ENCODE measurements around the gene PRIM2.
"Not testable (repeated sequence)": the region's sequence is repeated elsewhere in the genome, so short reads cannot be mapped to it uniquely, and the experiment has no call there.

Gene PRIM2

DNA sequence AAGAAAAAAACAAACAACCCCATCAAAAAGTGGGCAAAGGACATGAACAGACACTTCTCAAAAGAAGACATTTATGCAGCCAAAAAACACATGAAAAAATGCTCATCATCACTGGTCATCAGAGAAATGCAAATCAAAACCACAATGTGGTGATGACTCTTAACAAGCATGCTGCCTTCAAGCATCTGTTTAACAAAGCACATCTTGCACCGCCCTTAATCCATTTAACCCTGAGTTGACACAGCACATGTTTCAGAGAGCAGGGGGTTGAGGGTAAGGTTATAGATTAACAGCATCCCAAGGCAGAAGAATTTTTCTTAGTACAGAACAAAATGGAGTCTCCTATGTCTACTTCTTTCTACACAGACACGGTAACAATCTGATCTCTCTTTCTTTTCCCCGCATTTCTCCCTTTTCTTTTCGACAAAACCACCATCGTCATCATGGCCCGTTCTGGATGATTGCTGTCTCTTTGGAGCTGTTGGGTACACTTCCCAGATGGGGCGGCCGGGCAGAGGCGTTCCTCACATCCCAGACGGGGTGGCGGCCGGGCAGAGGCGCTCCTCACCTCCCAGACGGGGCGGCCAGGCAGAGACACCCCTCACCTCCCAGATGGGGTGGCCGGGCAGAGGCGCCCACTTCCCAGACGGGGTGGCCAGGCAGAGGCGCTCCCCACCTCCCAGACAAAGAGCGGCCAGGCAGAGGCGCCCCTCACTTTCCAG lies 7.2 kb upstream of the PRIM2 start:
- not testable (repeated sequence) for DNase-seq

DNA sequence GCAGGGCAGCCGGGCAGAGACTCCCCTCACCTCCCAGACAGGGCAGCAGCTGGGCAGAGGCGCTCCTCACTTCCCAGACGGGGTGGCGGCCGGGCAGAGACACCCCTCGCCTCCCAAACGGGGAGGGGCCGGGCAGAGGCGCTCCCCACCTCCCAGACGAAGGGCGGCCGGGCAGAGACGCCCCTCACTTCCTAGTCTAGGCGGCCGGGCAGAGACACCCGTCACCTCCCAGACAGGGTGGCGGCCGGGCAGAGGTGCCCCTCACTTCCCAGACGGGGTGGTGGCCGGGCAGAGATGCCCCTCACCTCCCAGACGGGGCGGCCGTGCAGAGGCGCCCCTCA lies 6.6 kb upstream of the PRIM2 start:
- no peak for DNase-seq

DNA sequence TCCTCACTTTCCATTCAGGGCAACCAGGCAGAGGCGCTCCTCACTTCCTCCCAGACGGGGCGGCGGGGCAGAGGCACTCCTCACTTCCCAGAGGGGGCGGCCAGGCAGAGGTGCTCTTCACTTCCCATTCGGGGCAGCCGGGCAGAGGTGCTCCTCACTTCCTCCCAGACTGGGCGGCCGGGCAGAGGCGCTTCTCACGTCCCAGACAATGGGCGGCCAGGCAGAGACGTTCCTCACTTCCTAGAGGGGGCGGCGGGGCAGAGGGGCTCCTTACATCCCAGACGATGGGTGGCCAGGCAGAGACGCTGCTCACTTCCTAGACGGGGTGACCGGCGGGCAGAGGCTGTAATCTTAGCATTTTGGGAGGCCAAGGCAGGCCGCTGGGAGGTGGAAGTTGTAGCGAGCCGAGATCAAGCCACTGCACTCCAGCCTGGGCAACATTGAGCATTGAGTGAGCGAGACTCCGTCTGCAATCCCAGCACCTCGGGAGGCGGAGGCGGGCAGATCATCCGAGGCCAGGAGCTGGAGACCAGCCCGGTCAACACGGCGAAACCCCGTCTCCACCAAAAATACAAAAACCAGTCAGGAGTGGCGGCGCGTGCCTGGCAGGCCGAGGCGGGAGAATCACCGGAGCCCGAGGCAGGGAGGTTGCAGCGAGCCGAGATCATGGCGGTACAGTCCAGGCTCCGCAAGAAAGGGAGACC lies 6.0 kb upstream of the PRIM2 start:
- DNase-seq, result not testable (repeated sequence)

DNA sequence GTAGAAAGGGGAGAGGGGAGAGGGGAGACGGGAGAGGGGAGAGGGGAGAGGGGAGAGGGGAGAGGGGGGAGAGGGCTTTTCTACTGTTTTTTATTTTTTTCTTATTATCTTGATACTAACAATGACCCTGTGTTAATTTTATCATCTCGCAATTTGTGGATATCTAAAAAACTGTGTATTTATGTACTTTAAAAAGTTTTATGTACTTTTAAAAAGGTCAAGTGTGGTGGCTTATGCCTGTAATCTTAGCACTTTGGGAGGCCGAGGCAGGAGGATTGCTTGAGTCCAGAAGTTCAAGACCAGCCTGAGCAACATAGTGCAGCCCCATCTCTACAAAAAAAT lies 5.5 kb upstream of the PRIM2 start:
- no peak for DNase-seq

DNA sequence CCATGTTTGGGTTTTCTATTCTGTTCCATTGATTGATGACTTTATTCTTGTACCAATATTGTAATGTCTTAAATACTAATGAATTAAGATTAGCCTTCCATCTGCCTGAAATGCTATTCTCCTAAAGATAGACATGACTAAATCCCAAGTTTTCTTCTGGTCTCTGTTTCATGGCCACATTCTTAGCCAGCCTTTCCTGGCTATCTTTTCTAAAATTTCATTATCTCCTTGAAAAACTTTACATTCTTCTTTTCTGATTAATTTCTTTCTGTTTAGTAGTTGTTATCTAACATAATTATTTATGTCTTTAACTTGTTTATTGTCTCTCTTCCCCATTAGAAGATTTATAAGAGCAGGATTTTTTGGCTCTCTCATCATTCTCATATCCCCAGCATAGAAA lies 4.4 kb upstream of the PRIM2 start:
- no peak for DNase-seq

DNA sequence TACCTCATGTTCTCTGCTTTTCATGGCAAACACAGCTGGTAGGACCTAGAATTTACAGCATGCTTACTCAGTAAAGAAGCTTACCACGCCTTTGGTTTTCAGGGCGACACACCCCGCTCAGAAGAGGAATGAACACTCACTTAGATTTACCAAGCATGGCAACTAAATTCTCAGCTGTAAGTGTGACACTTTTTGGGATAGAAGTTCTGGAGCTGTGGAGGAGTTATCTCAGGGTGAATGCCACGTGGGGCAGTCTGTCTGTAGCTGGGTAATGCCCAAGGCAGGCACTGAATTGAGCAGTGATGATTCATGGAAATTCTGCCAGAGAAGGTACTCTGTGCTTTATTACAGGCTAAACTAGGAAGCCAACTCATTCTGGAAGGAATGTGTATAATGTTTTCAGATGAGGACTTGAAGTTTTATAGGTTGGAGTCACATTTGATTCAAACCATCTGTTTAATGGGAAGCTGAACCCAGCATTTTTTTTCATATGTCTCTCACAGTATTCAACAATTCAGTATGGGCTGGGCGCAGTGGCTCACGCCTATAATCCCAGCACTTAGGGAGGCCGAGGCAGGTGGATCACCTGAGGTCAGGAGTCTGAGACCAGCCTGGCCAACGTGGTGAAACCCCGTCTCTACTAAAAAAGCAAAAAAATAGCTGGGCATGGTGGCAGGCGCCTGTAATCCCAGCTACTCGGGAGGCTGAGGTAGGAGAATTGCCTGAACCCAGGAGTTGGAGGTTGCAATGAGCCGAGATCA lies 3.5 kb upstream of the PRIM2 start:
- DNase-seq, result no peak

DNA sequence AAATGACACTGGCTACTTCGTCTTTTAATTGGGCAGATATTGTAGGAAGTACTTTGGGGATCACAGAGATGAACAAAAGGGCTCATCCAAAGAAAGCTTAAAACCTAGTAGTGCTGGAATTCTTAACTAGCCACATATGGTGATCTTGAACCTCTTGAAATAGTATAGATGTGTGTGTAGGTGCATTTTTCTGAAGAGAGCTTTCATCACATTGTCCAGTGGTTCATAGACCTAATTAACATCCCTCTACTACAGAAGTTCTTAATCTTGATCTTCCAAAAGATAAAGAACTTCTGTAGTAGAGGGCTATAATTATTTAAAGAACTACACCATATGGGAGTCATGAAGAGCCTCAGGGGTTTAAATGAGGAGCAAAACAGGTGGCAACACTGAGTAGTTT lies 2.3 kb upstream of the PRIM2 start:
- no peak for DNase-seq

DNA sequence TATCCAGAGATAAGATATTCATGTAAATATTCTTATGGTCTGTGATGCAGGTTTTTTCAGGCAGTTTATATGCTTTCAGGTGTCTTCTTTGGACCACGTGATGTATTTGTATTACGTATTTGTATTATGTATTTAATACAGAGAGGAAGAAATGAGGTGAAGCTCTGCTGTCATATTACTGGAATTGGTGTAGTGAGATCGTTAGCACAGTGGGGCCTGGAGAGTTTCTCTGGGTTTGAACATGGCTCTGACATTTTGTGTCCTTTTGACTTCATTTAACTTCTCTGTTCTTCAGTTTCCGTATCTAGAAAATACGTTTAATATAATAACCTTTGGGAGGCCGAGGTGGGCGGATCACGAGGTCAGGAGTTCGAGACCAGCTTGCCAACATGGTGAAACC lies 1.6 kb upstream of the PRIM2 start:
- DNase-seq, result no peak

DNA sequence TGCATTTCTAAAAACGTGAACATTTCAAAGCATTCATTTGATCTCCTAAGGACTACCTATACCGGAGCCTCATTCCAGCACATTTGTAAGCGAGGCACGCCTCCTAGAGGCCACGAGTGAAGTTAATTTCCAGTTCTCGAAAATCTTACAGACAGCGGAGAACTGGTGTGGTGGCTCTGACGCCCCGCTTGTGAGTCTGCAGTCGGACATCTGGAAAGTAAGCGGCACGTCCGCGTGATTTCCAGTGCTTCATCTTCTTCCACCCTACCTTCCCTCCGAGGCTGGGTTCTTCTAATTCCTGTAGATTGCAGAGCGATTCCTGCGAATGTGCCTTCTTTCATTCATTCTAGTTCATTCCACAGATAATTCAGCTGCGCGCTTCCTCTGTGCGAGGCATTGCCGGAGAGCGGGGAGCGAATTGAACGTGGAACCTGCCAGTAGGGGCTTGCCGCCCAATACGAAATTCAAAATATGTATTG lies 810 bp upstream of the PRIM2 start:
- peak; percentile 92 for DNase-seq

DNA sequence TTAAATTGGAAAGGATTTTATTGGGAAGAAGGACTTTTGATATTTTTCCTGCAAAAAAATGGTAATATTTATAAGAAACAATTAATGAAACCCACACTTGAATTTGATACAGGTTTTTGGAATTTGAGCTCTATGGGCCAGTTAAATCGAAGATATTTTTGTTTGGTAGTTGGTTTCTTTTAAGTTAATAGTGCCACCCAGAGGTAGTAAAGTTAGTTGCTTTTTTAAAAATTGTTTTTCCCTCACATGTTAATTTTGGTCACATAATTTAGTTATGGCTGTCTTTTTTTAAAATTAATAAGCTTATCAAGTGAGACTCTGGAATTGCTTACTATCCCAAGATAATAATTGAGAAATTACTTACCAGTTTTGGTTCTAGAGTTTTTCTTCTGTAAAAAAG lies 7.1 kb downstream of the PRIM2 start:
- no peak for DNase-seq

DNA sequence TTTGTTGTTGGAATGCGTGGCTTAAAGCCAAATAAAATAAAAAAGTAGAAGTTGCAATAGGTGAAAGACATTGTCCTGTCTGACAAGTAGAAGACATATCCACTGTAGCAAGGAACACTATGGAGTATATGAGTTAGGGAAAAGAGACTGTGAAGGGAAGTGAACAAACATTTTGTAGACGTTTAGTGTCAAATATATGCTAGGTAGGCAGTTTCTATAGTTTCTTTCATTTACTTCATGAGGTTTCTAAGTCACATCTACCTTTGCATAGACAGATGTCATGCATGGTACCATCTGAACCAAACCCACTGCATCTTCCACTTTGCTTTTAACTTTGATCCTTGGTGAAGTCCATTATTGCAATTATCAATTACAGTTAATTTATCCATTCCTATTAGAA lies 9.9 kb downstream of the PRIM2 start:
- DNase-seq, result no peak

DNA sequence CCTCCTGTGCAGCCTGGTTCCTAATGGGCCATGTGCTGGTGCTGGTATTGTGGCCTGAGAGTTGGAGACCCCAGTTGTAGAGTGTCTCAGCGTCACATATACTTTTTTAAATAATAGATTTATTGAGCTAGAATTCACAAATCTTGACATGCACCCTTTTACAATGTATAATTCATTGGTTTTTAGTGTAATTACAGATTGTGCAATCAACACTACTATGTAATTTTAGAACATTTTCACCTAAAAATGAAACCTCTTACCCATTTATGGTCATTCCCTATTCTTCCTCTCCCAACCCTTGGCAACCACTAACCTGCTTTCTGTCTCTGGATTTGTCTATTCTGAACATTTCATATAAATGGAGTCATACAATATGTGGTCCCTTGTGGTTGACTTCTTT lies 10.6 kb downstream of the PRIM2 start:
- DNase-seq, result no peak

DNA sequence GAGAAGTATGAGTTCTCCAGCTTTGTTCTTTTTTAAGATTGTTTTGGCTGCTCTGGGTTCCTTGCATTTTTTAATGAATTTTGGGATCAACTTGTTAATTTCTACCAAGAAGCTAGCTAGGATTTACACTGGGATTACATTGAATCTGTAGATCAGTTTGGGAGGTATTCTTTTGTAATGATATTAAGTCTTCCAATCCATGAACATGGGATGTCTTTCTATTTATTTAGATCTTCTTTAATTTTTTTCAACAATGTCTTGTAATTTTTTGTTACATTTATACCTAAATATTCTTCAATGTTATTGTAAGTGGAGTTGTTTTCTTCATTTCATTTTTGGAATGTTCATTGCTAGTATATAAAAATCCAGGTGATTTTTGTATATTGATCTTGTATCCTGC lies 12.5 kb downstream of the PRIM2 start:
- DNase-seq, result no peak

DNA sequence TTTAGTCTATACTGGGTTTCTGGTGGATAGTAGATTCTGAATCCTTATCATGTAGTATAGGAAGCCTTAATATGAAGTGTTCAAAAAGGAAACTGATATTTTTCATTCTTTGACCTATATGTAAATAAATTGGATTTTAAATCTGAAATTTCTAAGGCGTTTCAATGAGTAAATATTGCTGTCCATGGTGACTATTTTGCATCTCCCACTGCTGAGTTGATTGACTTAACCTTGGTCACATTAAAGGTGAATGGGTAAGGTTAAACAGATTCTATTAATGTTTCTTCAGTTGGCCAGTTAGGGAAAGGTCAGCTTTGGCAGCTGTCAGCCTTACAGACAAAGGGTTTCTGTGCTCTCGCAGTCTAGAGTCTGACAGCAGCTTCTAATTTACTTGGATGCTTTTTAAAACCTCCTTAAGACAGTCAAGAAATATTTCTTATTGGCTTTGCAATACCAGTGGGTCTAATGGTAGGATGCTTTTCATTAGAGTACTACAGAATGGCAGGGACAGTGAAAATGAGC lies 24.8 kb downstream of the PRIM2 start:
- DNase-seq, result no peak

DNA sequence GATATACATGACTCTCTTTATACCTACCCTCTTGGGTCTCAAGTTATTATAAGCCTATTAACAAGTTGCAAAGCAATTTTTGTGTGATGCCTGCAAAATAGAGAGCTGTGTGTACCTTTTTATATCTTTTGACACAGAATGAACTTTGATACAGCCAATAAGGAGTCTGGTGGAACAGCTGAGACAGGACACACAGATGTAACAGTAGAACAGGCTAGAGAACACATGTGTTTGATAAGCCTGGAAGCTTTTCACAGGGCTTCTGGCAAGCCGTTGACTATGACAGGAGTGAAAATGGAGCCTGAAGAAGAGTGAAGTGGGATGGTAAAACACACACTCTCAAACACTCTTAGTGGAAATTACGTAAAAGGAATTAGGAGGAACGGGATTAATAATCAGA lies 25.9 kb downstream of the PRIM2 start:
- not testable (repeated sequence) for DNase-seq

DNA sequence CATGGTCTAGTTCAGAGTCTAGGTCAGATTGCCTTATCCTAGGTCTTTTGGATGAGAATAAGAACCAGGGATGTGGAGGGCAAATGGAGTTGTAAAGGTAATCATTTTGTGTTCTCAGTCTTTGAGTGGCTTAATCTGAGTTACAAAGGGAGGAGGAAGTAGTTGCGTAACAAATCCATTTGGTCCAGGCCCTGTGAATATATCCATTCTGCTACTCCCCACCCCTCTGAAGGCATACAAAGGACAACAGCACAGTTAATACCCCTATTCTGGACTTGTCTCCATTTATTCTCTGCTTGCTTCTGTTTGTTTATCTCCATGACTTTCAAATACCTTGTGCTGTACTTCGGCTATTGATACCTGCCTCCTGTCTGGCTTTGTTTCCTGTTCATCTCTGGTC lies 29.3 kb downstream of the PRIM2 start:
- not testable (repeated sequence) for DNase-seq

DNA sequence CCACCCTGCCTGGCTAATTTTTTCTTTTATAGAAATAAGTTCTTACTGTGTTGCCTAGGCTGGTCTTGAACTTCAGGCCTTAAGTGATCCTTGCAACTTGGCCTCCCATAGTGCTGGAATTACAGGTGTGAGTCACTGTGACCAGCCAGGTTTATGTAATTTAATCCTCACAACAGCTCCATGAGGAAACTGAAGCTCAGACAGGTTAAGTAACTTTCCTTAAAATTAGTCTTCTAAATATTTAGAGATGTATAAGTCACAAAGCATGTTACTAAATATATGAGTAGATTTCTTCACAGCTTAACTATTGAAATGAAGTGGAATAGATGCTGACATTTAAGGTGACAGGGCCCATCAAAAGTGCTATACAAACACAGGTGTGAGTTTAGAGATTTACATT lies 30.2 kb downstream of the PRIM2 start:
- not testable (repeated sequence) for DNase-seq

DNA sequence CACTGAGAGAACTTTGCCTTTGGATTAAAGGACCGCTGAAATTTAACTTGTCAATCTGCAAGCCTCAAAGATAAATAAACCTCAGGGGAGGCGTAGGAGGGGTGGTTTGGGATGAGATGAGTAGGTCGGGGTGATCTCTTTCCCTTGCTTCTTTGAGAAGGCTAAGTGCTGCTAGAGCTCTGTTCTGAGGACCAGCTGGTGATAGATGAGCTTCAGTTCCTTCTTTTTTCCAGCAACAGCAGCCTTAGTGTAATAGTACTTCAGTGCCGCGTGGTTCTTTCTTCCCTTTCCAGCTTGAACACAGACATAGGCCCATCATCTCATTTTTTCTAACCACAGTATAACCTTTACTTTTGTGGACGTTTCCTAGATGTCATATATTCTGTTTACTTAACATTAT lies 33.0 kb downstream of the PRIM2 start:
- DNase-seq, result not testable (repeated sequence)

DNA sequence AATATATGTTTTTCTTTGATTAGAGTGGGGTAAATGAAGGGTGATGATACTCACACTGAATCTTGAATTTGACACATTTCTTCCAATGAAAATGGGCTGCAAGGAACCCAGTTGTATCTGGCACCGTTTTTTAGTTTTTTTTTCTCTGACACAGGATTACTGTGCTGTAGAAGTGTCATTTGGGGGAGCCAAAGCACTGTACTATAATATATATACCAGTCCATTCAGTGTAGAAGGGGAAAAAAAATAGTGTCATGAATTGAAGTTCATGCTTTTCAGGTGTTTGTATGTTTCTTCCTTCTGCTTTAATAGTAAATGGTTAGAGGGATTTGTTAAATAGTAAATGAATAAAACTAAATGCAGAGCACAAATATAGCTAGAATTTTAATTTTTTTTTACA lies 35.2 kb downstream of the PRIM2 start:
- DNase-seq, result not testable (repeated sequence)

DNA sequence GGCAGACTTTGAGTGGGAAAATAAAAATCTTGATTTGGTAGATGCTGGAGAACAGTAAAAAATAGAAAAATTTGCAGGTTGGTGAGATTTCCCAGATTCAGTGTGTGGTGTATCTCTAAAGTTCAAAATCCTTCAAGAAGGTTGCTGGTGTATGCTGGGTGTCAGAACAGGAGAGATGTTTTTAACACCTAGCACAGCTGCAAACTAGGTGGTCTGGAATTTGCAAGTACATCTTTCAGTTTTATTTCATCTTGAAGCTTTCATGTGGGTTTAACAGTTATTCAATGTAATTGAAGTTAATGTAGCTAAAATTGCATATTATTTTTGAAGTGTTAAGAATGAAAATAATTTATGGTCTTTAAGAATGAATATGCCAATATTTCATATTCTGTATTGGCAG lies 40.9 kb downstream of the PRIM2 start:
- not testable (repeated sequence) for DNase-seq

DNA sequence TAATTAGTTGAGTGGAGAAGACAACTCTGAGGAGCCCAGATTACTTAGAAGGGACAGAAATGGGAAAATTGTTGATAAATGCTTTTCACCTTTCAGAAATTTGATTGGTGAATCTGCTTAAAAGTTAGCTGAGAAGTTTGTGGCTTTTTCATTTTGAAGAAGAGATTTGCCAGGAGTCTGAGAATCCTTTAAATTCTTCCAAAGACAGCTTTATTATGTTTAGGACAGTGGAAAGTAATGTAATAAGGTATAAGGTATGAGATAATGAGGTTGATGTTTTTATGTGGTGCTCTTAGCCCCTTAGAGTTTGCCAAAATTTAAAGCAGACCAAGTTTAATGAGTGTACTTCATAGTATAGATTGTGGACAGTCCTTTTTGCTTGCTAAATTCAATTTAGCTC lies 42.3 kb downstream of the PRIM2 start:
- not testable (repeated sequence) for DNase-seq

DNA sequence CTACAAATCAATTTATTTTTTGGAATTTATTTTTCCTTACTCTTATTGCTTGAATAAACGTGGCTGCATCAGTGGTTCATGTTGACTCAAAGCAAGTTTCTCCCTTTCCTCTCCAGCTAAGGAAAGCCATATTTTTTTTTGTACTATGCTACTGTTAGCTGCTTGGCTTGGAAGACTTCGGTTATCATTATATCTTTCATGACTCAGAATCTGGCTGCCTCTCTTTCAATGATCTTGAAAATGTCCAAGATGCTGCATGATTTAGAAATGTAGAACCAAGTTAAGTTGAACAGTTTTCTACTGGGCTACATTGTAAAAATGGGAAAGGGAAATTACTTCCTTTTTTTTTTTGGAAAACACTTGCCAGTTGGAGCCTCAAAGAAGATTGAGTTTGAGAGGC lies 44.9 kb downstream of the PRIM2 start:
- DNase-seq, result not testable (repeated sequence)

DNA sequence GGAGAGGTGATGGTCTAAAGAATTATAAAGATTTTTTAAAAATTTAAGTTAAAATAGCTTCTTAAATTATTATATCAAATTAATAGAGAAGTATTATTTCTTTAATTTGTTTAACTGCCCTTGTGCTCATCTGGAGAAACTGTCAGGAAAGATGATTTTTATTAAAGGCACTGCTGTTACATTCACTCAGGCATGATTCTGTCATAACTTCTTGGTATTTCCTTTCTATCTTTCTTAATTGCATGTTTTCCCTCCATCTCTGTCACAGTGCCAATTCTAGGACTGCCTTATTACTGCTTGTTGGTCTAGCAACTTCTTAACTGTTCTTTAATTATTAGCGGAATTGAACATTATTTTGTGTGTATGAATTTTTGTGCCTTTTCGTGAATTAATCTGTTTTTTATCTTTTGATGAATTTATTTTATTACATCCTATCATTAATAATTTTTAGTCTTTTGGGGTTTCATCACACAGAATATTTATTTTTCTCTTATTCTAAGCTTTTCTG lies 47.7 kb downstream of the PRIM2 start:
- DNase-seq, result not testable (repeated sequence)
